Left ventricle myocardium superior (tissue), 1 donor: Measurements from ENCODE around the gene INSM2. TPM values are rescaled to one million over a fixed set of nuclear protein-coding genes. Genes with fewer than 3 reads are reported as not detected.

Source experiments
- ATAC-seq: fragments of 200-7000 bp; cut with Tn5 transposase; one replicate; pipeline ENCODE4 v1.9.1; 2020; ENCODE audit warnings: mild to moderate bottlenecking, moderate library complexity
- DNase-seq: peaks from one replicate; pipeline ENCODE4 v3.0.0-alpha.2; 2020
- intact Hi-C: fragments of 100-400 bp; cut with micrococcal nuclease; formaldehyde crosslinking; loops from one replicate; pipeline ENCODE4 v1.11.0; 2022
- total RNA-seq: library from RNA; stranded (reverse); fragmentation: NEBNext Ultra II Directional; extraction: Animal tissue kit (Norgen Biotek cat#: 25700); gene quantifications from one replicate; pipeline ENCODE4 v1.2.1, GENCODE V29; 2021
- donor health status: DM: no; HTN: yes; CAD: no; lungs with severe emphysema.

INSM2 gene
- total RNA-seq, 1 donor from 2014 or later: not detected

GRCh38 chr14:35535483-35536112 is 1.6 kb downstream of the INSM2 start:
- intact Hi-C loops: no loop called here
- no peak for DNase-seq
- no peak for ATAC-seq

- ATAC-seq: no peak
- intact Hi-C loops: no loop called here
- DNase-seq: no peak
Measured at GRCh38 chr14:35539969-35540368, 6.0 kb downstream of the INSM2 start.

GRCh38 chr14:35543006-35543405 is 9.0 kb downstream of the INSM2 start:
- ATAC-seq (no peak), DNase-seq (no peak)
- intact Hi-C loops: no loop called here

GRCh38 chr14:35549551-35549950 is 15.6 kb downstream of the INSM2 start:
- DNase-seq (no peak), ATAC-seq (no peak)
- intact Hi-C loops: no loop called here

- ATAC-seq: no peak
- intact Hi-C loops: no loop called here
- no peak for DNase-seq
Measured at GRCh38 chr14:35551081-35551480, 17.1 kb downstream of the INSM2 start.

- ATAC-seq (no peak), DNase-seq (no peak)
Measured at GRCh38 chr14:35553808-35554207, 19.8 kb downstream of the INSM2 start.

GRCh38 chr14:35556548-35556947 is 22.6 kb downstream of the INSM2 start:
- ATAC-seq: no peak
- intact Hi-C loops: no loop called here
- DNase-seq: no peak

More at GRCh38 chr14:35553808-35554207, 19.8 kb downstream of the INSM2 start:
- intact Hi-C loops: no loop called here

- no peak for DNase-seq
- intact Hi-C loops: no loop called here
- ATAC-seq: no peak
Measured at GRCh38 chr14:35557221-35557747, 23.3 kb downstream of the INSM2 start.

- intact Hi-C loops: no loop called here
- no peak for DNase-seq
- no peak for ATAC-seq
Measured at GRCh38 chr14:35558680-35559079, 24.7 kb downstream of the INSM2 start.

GRCh38 chr14:35565871-35566464 is 32.0 kb downstream of the INSM2 start:
- intact Hi-C loops: no loop called here
- DNase-seq (no peak), ATAC-seq (no peak)

- DNase-seq (no peak), ATAC-seq (no peak)
- intact Hi-C loops: no loop called here
Measured at GRCh38 chr14:35571598-35571997, 37.6 kb downstream of the INSM2 start.

- ATAC-seq (no peak), DNase-seq (no peak)
- intact Hi-C loops: no loop called here
Measured at GRCh38 chr14:35573911-35574310, 39.9 kb downstream of the INSM2 start.

- no peak for ATAC-seq
- intact Hi-C loops: no loop called here
- no peak for DNase-seq
Measured at GRCh38 chr14:35576260-35576659, 42.3 kb downstream of the INSM2 start.

GRCh38 chr14:35576856-35577255 is 42.9 kb downstream of the INSM2 start:
- intact Hi-C loops: no loop called here
- DNase-seq (no peak), ATAC-seq (no peak)

GRCh38 chr14:35578135-35578534 is 44.2 kb downstream of the INSM2 start:
- DNase-seq (no peak), ATAC-seq (no peak)
- intact Hi-C loops: no loop called here

- intact Hi-C loops: no loop called here
- DNase-seq (no peak), ATAC-seq (no peak)
Measured at GRCh38 chr14:35578639-35579038, 44.7 kb downstream of the INSM2 start.

Other genes with a start within 250 kb of the INSM2 start
- gene PSMA6, start 241.8 kb upstream of the INSM2 start, total RNA-seq: 185 TPM
- gene NFKBIA, start 129.4 kb upstream of the INSM2 start, total RNA-seq: 96.4 TPM